GM19455 (cell line): Measurements from ENCODE around the gene FKBP8.

Source experiments
- ATAC-seq: cut with Tn5 transposase; IDR thresholded peaks from one replicate; pipeline ENCODE4 v1.9.1; 2021; ENCODE audit not compliant: unreplicated experiment

Gene FKBP8

GRCh38 chr19:18503337-18503970 is 39.9 kb downstream of the FKBP8 start:
- ATAC-seq: no peak

GRCh38 chr19:18502638-18503294 is 40.6 kb downstream of the FKBP8 start:
- no peak for ATAC-seq

GRCh38 chr19:18502246-18502637 is 41.1 kb downstream of the FKBP8 start:
- ATAC-seq: no peak

GRCh38 chr19:18501832-18502231 is 41.5 kb downstream of the FKBP8 start:
- ATAC-seq: no peak

- no peak for ATAC-seq
Measured at GRCh38 chr19:18501351-18501750, 42.0 kb downstream of the FKBP8 start.

GRCh38 chr19:18500799-18501198 is 42.6 kb downstream of the FKBP8 start:
- no peak for ATAC-seq

- no peak for ATAC-seq
Measured at GRCh38 chr19:18500376-18500775, 43.0 kb downstream of the FKBP8 start.

GRCh38 chr19:18499055-18499775 is 44.2 kb downstream of the FKBP8 start:
- no peak for ATAC-seq

GRCh38 chr19:18496980-18497256 is 46.5 kb downstream of the FKBP8 start:
- no peak for ATAC-seq

GRCh38 chr19:18496167-18496979 is 47.0 kb downstream of the FKBP8 start:
- no peak for ATAC-seq

GRCh38 chr19:18495204-18495911 is 48.0 kb downstream of the FKBP8 start:
- ATAC-seq: no peak

GRCh38 chr19:18494267-18494607 is 49.1 kb downstream of the FKBP8 start:
- no peak for ATAC-seq

GRCh38 chr19:18493440-18494266 is 49.7 kb downstream of the FKBP8 start:
- ATAC-seq: no peak

- ATAC-seq: no peak
Measured at GRCh38 chr19:18491995-18492953, 51.1 kb downstream of the FKBP8 start.

GRCh38 chr19:18490728-18491127 is 52.6 kb downstream of the FKBP8 start:
- no peak for ATAC-seq

- ATAC-seq: no peak
Measured at GRCh38 chr19:18489627-18490184, 53.7 kb downstream of the FKBP8 start.

- no peak for ATAC-seq
Measured at GRCh38 chr19:18488838-18489626, 54.3 kb downstream of the FKBP8 start.

- ATAC-seq: no peak
Measured at GRCh38 chr19:18488403-18488723, 55.0 kb downstream of the FKBP8 start.
